ENCODE data around the gene NECTIN2. TPM values are rescaled to one million over a fixed set of nuclear protein-coding genes. Genes with fewer than 3 reads are reported as not detected.

The NECTIN2 gene
- polyA plus RNA-seq, 2 of the 4 experiments (the other 2 are of a cell fraction): 69.4 to 89.6 TPM

DNA sequence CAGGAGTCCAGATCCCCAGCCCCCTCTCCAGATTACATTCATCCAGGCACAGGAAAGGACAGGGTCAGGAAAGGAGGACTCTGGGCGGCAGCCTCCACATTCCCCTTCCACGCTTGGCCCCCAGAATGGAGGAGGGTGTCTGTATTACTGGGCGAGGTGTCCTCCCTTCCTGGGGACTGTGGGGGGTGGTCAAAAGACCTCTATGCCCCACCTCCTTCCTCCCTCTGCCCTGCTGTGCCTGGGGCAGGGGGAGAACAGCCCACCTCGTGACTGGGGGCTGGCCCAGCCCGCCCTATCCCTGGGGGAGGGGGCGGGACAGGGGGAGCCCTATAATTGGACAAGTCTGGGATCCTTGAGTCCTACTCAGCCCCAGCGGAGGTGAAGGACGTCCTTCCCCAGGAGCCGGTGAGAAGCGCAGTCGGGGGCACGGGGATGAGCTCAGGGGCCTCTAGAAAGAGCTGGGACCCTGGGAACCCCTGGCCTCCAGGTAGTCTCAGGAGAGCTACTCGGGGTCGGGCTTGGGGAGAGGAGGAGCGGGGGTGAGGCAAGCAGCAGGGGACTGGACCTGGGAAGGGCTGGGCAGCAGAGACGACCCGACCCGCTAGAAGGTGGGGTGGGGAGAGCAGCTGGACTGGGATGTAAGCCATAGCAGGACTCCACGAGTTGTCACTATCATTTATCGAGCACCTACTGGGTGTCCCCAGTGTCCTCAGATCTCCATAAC is 59.5 kb downstream of the NECTIN2 start, which contains the start of gene APOE:
TSS of gene APOE (plus strand) at position 360 of the 724 bp plus-strand sequence. CDS start 829 bp downstream, outside the sequence.
- DNase-seq (ENCODE audit: low read depth in 1 of 2, low spot score in 1 of 2): no peak
- ChIA-PET CTCF (interaction anchor here (0.6 to 18.1 kb wide), 15 partner anchors 7 to 154 kb away, joined by 3 to 303 read pairs (median 4); partner anchors contain the start of genes APOC1, APOC2 and CLPTM1), POLR2A (interaction anchor here (0.6 to 2.1 kb wide), 4 partner anchors 15 to 133 kb away, joined by 3 to 7 read pairs (median 6); partner anchors contain the start of genes CLPTM1 and TOMM40)
- 0 out of 2 replicates have a peak, but pooled peaks have one; percentile 70 for TF ChIP-seq HOXA7 (CRISPR knock-in tag; IDR thresholded peaks at IDR 0.05)
- TF ChIP-seq TFCP2L1 (CRISPR knock-in tag; IDR thresholded peaks at IDR 0.05): peak; percentile 55; the same call in 1 of the 2 replicates
- TF ChIP-seq POLR2AphosphoS2 (conservative IDR thresholded peaks at IDR 0.05; ENCODE audit: low read length): peak; percentile 86; the same call in 1 of the 2 replicates
- no peak for TF ChIP-seq EHF (CRISPR knock-in tag; IDR thresholded peaks at IDR 0.05)
- peak; percentile 41; the same call in 1 of the 2 replicates for TF ChIP-seq FOSB (CRISPR knock-in tag; IDR thresholded peaks at IDR 0.05)
- TF ChIP-seq RARB (CRISPR knock-in tag; IDR thresholded peaks at IDR 0.05): no peak
- Histone ChIP-seq H3K27ac (peak within 1 kb of the TSS; percentile 26 to 77; a peak in 5 of 6 replicates), H3K4me3 (peak within 1 kb of the TSS; percentile 36), H3K4me2 (peak within 1 kb of the TSS; percentile 81), H3K9me3 (no peaks in the 10 kb centered on the region), H3K4me1 (peaks cover 36% of the 10 kb centered on the region)
- peak; percentile 39 to 52 for ATAC-seq
- 30% methylated on average over 17 of the region's 20 CpGs for WGBS (ENCODE audit: missing lambda C conversion rate)
- FAIRE-seq: no peak

DNA sequence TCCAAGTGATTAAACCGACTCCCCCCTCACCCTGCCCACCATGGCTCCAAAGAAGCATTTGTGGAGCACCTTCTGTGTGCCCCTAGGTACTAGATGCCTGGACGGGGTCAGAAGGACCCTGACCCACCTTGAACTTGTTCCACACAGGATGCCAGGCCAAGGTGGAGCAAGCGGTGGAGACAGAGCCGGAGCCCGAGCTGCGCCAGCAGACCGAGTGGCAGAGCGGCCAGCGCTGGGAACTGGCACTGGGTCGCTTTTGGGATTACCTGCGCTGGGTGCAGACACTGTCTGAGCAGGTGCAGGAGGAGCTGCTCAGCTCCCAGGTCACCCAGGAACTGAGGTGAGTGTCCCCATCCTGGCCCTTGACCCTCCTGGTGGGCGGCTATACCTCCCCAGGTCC is 61.5 kb downstream of the NECTIN2 start:
- Histone ChIP-seq H3K4me3 (no peak overlapping the region), H3K4me2 (no peak overlapping the region), H3K27ac (no peak overlapping the region), H3K9me3 (no peaks in the 10 kb centered on the region), H3K4me1 (peaks cover 47% of the 10 kb centered on the region)
- 90% methylated on average over 12 of the region's 12 CpGs for WGBS (ENCODE audit: missing lambda C conversion rate)
- no peak for TF ChIP-seq FOXS1 (CRISPR knock-in tag; IDR thresholded peaks at IDR 0.05)
- ATAC-seq (no peak), FAIRE-seq (no peak), DNase-seq (ENCODE audit: low read depth in 1 of 2, low spot score in 1 of 2) (no peak)
- POLR2A ChIA-PET: no interaction called here
- CTCF ChIA-PET: interaction anchor here (0.6 to 18.1 kb wide), 5 partner anchors 10 to 371 kb away, joined by 3 to 303 read pairs (median 3); partner anchors contain the start of gene CLPTM1

DNA sequence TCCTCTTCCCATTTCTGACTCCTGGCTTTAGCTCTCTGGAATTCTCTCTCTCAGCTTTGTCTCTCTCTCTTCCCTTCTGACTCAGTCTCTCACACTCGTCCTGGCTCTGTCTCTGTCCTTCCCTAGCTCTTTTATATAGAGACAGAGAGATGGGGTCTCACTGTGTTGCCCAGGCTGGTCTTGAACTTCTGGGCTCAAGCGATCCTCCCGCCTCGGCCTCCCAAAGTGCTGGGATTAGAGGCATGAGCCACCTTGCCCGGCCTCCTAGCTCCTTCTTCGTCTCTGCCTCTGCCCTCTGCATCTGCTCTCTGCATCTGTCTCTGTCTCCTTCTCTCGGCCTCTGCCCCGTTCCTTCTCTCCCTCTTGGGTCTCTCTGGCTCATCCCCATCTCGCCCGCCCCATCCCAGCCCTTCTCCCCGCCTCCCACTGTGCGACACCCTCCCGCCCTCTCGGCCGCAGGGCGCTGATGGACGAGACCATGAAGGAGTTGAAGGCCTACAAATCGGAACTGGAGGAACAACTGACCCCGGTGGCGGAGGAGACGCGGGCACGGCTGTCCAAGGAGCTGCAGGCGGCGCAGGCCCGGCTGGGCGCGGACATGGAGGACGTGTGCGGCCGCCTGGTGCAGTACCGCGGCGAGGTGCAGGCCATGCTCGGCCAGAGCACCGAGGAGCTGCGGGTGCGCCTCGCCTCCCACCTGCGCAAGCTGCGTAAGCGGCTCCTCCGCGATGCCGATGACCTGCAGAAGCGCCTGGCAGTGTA is 62.2 kb downstream of the NECTIN2 start:
- TF ChIP-seq NFE2L2 (conservative IDR thresholded peaks at IDR 0.05; ENCODE audit: low read length): no peak
- TF ChIP-seq CHD2 (IDR thresholded peaks at IDR 0.05; ENCODE audit: low read length, partially characterized antibody): no peak
- TF ChIP-seq RCOR1 (IDR thresholded peaks at IDR 0.05; ENCODE audit: low read depth, low read length): no peak
- TF ChIP-seq NR3C1 (IDR thresholded peaks at IDR 0.05): no peak
- TF ChIP-seq CHD4 (IDR thresholded peaks at IDR 0.05; ENCODE audit: borderline replicate concordance): no peak
- no peak for TF ChIP-seq POLR2AphosphoS2 (conservative IDR thresholded peaks at IDR 0.05; ENCODE audit: low read length)
- TF ChIP-seq ZSCAN20 (CRISPR knock-in tag; IDR thresholded peaks at IDR 0.05): no peak
- TF ChIP-seq, protein P1, sequence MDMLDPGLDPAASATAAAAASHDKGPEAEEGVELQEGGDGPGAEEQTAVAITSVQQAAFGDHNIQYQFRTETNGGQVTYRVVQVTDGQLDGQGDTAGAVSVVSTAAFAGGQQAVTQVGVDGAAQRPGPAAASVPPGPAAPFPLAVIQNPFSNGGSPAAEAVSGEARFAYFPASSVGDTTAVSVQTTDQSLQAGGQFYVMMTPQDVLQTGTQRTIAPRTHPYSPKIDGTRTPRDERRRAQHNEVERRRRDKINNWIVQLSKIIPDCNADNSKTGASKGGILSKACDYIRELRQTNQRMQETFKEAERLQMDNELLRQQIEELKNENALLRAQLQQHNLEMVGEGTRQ (IDR thresholded peaks at IDR 0.05): no peak
- TF ChIP-seq SMC3 (IDR thresholded peaks at IDR 0.05): no peak
- TF ChIP-seq, protein P2, sequence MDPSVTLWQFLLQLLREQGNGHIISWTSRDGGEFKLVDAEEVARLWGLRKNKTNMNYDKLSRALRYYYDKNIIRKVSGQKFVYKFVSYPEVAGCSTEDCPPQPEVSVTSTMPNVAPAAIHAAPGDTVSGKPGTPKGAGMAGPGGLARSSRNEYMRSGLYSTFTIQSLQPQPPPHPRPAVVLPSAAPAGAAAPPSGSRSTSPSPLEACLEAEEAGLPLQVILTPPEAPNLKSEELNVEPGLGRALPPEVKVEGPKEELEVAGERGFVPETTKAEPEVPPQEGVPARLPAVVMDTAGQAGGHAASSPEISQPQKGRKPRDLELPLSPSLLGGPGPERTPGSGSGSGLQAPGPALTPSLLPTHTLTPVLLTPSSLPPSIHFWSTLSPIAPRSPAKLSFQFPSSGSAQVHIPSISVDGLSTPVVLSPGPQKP (IDR thresholded peaks at IDR 0.05; ENCODE audit: low read depth, low read length): no peak
- no peak for TF ChIP-seq CBX2 (IDR thresholded peaks at IDR 0.05; ENCODE audit: borderline replicate concordance, low read depth)
- no peak for TF ChIP-seq BHLHE40 (IDR thresholded peaks at IDR 0.05; ENCODE audit: low read depth, low read length)
- no peak for TF ChIP-seq JUN (IDR thresholded peaks at IDR 0.05)
- TF ChIP-seq EHF (CRISPR knock-in tag; IDR thresholded peaks at IDR 0.05): no peak
- FAIRE-seq (no peak), ATAC-seq (no peak), DNase-seq (ENCODE audit: low read depth in 1 of 2, low spot score in 1 of 2) (no peak)
- H3K4me1 ChIP-seq: peaks cover 49% of the 10 kb centered on the region
- no peak overlapping the region for H3K27ac ChIP-seq
- H3K4me3 ChIP-seq: no peak overlapping the region
- no peak overlapping the region for H3K4me2 ChIP-seq
- ChIA-PET POLR2A (no interaction called here), CTCF (interaction anchor here (0.5 to 18.1 kb wide), 7 partner anchors 9 to 1121 kb away, joined by 3 to 303 read pairs (median 4); partner anchors contain the start of gene CLPTM1)
- H3K9me3 ChIP-seq: no peaks in the 10 kb centered on the region
- WGBS (ENCODE audit: missing lambda C conversion rate): 92% methylated on average over 46 of the region's 46 CpGs
